ENCODE data around the gene FAM170B.

The FAM170B gene

GRCh38 chr10:49133706-49134248, at the start of gene FAM170B:
Gene FAM170B (minus strand): TSS chr10:49134021. CDS start chr10:49133918, 103 bp downstream.
- Histone ChIP-seq H3K4me3 (ENCODE audit: low read depth, low read length) (no peak within 1 kb of the TSS), H3K36me3 (ENCODE audit: control insufficient read depth, insufficient read depth, low read length) (no peaks in the 10 kb centered on the region), H3K27me3 (ENCODE audit: control insufficient read depth, insufficient read depth, low read length) (no peaks in the 10 kb centered on the region), H3K27ac (ENCODE audit: low read depth, low read length) (no peak within 1 kb of the TSS), H3K4me1 (ENCODE audit: control insufficient read depth, insufficient read depth, low read length) (no peaks in the 10 kb centered on the region), H3K9ac (ENCODE audit: low read depth, low read length) (no peak within 1 kb of the TSS), H3K9me3 (ENCODE audit: control insufficient read depth, insufficient read depth, low read length) (no peaks in the 10 kb centered on the region; the same call in 1 of the 2 replicates)

GRCh38 chr10:49182776-49183175, 49.0 kb upstream of the FAM170B start:
- no peaks in the 10 kb centered on the region for H3K9me3 ChIP-seq (ENCODE audit: control insufficient read depth, insufficient read depth, low read length)
- H3K36me3 ChIP-seq (ENCODE audit: control insufficient read depth, insufficient read depth, low read length), result no peaks in the 10 kb centered on the region
- H3K4me1 ChIP-seq (ENCODE audit: control insufficient read depth, insufficient read depth, low read length), result no peaks in the 10 kb centered on the region
- no peak overlapping the region for H3K9ac ChIP-seq (ENCODE audit: low read depth, low read length)
- no peaks in the 10 kb centered on the region for H3K27me3 ChIP-seq (ENCODE audit: control insufficient read depth, insufficient read depth, low read length)
- no peak overlapping the region for H3K4me3 ChIP-seq (ENCODE audit: low read depth, low read length)
- H3K27ac ChIP-seq (ENCODE audit: low read depth, low read length), result no peak overlapping the region

- no peak overlapping the region for H3K9ac ChIP-seq (ENCODE audit: low read depth, low read length)
- H3K27ac ChIP-seq (ENCODE audit: low read depth, low read length), result no peak overlapping the region
Measured at GRCh38 chr10:49180444-49180860, 46.6 kb upstream of the FAM170B start.

GRCh38 chr10:49179699-49180443, 46.0 kb upstream of the FAM170B start:
- no peaks in the 10 kb centered on the region for H3K27me3 ChIP-seq (ENCODE audit: control insufficient read depth, insufficient read depth, low read length)
- H3K9ac ChIP-seq (ENCODE audit: low read depth, low read length), result no peak overlapping the region
- no peaks in the 10 kb centered on the region for H3K9me3 ChIP-seq (ENCODE audit: control insufficient read depth, insufficient read depth, low read length)
- H3K4me1 ChIP-seq (ENCODE audit: control insufficient read depth, insufficient read depth, low read length), result no peaks in the 10 kb centered on the region
- H3K27ac ChIP-seq (ENCODE audit: low read depth, low read length), result no peak overlapping the region
- no peak overlapping the region for H3K4me3 ChIP-seq (ENCODE audit: low read depth, low read length)
- no peaks in the 10 kb centered on the region for H3K36me3 ChIP-seq (ENCODE audit: control insufficient read depth, insufficient read depth, low read length)

More at GRCh38 chr10:49180444-49180860, 46.6 kb upstream of the FAM170B start:
- Histone ChIP-seq H3K4me3 (ENCODE audit: low read depth, low read length) (no peak overlapping the region), H3K36me3 (ENCODE audit: control insufficient read depth, insufficient read depth, low read length) (no peaks in the 10 kb centered on the region), H3K27me3 (ENCODE audit: control insufficient read depth, insufficient read depth, low read length) (no peaks in the 10 kb centered on the region), H3K9me3 (ENCODE audit: control insufficient read depth, insufficient read depth, low read length) (no peaks in the 10 kb centered on the region), H3K4me1 (ENCODE audit: control insufficient read depth, insufficient read depth, low read length) (no peaks in the 10 kb centered on the region)

- Histone ChIP-seq H3K27me3 (ENCODE audit: control insufficient read depth, insufficient read depth, low read length) (no peaks in the 10 kb centered on the region), H3K36me3 (ENCODE audit: control insufficient read depth, insufficient read depth, low read length) (no peaks in the 10 kb centered on the region), H3K9me3 (ENCODE audit: control insufficient read depth, insufficient read depth, low read length) (no peaks in the 10 kb centered on the region), H3K4me1 (ENCODE audit: control insufficient read depth, insufficient read depth, low read length) (no peaks in the 10 kb centered on the region), H3K27ac (ENCODE audit: low read depth, low read length) (no peak overlapping the region), H3K9ac (ENCODE audit: low read depth, low read length) (no peak overlapping the region), H3K4me3 (ENCODE audit: low read depth, low read length) (no peak overlapping the region)
Measured at GRCh38 chr10:49178489-49179471, 45.0 kb upstream of the FAM170B start.

- Histone ChIP-seq H3K4me3 (ENCODE audit: low read depth, low read length) (no peak overlapping the region), H3K9me3 (ENCODE audit: control insufficient read depth, insufficient read depth, low read length) (no peaks in the 10 kb centered on the region), H3K27ac (ENCODE audit: low read depth, low read length) (no peak overlapping the region), H3K9ac (ENCODE audit: low read depth, low read length) (no peak overlapping the region), H3K27me3 (ENCODE audit: control insufficient read depth, insufficient read depth, low read length) (no peaks in the 10 kb centered on the region), H3K4me1 (ENCODE audit: control insufficient read depth, insufficient read depth, low read length) (no peaks in the 10 kb centered on the region), H3K36me3 (ENCODE audit: control insufficient read depth, insufficient read depth, low read length) (no peaks in the 10 kb centered on the region)
Measured at GRCh38 chr10:49177391-49178355, 43.9 kb upstream of the FAM170B start.

GRCh38 chr10:49176310-49177268, 42.8 kb upstream of the FAM170B start:
- Histone ChIP-seq H3K27me3 (ENCODE audit: control insufficient read depth, insufficient read depth, low read length) (no peaks in the 10 kb centered on the region), H3K27ac (ENCODE audit: low read depth, low read length) (no peak overlapping the region), H3K9ac (ENCODE audit: low read depth, low read length) (no peak overlapping the region), H3K9me3 (ENCODE audit: control insufficient read depth, insufficient read depth, low read length) (no peaks in the 10 kb centered on the region), H3K4me3 (ENCODE audit: low read depth, low read length) (no peak overlapping the region), H3K36me3 (ENCODE audit: control insufficient read depth, insufficient read depth, low read length) (no peaks in the 10 kb centered on the region), H3K4me1 (ENCODE audit: control insufficient read depth, insufficient read depth, low read length) (no peaks in the 10 kb centered on the region)

GRCh38 chr10:49175587-49176309, 41.9 kb upstream of the FAM170B start:
- no peak overlapping the region for H3K9ac ChIP-seq (ENCODE audit: low read depth, low read length)
- no peaks in the 10 kb centered on the region for H3K36me3 ChIP-seq (ENCODE audit: control insufficient read depth, insufficient read depth, low read length)
- no peaks in the 10 kb centered on the region for H3K27me3 ChIP-seq (ENCODE audit: control insufficient read depth, insufficient read depth, low read length)
- no peaks in the 10 kb centered on the region for H3K4me1 ChIP-seq (ENCODE audit: control insufficient read depth, insufficient read depth, low read length)
- H3K27ac ChIP-seq (ENCODE audit: low read depth, low read length), result no peak overlapping the region
- no peak overlapping the region for H3K4me3 ChIP-seq (ENCODE audit: low read depth, low read length)
- H3K9me3 ChIP-seq (ENCODE audit: control insufficient read depth, insufficient read depth, low read length), result no peaks in the 10 kb centered on the region

GRCh38 chr10:49174926-49175500, 41.2 kb upstream of the FAM170B start:
- H3K36me3 ChIP-seq (ENCODE audit: control insufficient read depth, insufficient read depth, low read length), result no peaks in the 10 kb centered on the region
- no peaks in the 10 kb centered on the region for H3K4me1 ChIP-seq (ENCODE audit: control insufficient read depth, insufficient read depth, low read length)
- H3K27ac ChIP-seq (ENCODE audit: low read depth, low read length), result no peak overlapping the region
- H3K9me3 ChIP-seq (ENCODE audit: control insufficient read depth, insufficient read depth, low read length), result no peaks in the 10 kb centered on the region
- H3K27me3 ChIP-seq (ENCODE audit: control insufficient read depth, insufficient read depth, low read length), result no peaks in the 10 kb centered on the region
- no peak overlapping the region for H3K4me3 ChIP-seq (ENCODE audit: low read depth, low read length)
- no peak overlapping the region for H3K9ac ChIP-seq (ENCODE audit: low read depth, low read length)

Measured in HUES48 (cell line).